ENCODE measurements around the gene CXorf58.
"Not testable (repeated sequence)": the region's sequence is repeated elsewhere in the genome, so short reads cannot be mapped to it uniquely, and the experiment has no call there.

Gene CXorf58

DNA sequence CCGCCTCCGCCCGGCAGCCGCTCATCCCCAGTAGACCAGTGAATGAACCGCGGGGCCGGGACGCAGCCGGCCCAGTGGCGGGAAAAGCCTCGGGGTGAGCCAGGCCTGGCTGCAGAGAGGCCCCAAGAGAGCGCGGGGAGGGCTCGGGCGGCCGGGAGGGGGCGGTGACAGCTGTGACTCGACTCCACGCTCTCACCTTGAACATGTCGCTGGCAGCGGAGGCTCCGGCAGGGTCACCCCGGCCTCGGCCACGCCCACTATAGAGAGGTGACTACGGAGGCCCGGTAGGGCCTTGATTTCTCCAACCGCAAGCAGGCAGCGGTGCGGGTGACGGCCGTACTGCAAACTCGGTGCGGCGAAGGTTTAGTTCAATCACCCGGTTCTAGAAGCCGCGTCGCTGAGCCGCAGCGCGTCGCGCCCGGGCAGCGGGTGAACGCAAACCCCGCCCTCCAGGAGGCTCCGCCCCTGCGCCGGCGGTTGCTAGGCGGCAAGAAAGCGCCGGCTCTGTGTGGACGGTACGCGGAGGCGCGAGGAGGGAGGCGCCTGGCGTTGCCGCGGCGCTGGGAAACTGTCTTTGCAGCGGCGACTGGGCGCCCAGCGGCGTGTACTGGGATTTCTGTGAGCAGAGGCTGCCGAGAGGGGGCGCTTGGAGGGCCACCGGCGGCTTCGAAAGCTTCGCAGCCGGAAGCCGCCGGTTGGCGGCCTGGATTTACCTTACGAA, at the start of gene CXorf58, which contains the start of gene APOO:
Gene CXorf58 (plus strand): TSS at position 509 of the 721 bp plus-strand sequence. CDS start 2,297 bp downstream, outside the sequence.
Gene APOO (minus strand): TSS at position 441 of the 721 bp plus-strand sequence. CDS start 236 bp downstream, at position 205.
- H3K27me3 Mint-ChIP-seq = no peaks in the 10 kb centered on the region
- peak within 1 kb of the TSS; percentile 74 for H3K4me3 Mint-ChIP-seq
- peaks cover 7% of the 10 kb centered on the region for H3K4me1 Mint-ChIP-seq
- H3K27ac Mint-ChIP-seq (ENCODE audit: low read depth) = peak within 1 kb of the TSS; percentile 73
- no peaks in the 10 kb centered on the region for H3K9me3 Mint-ChIP-seq
- ATAC-seq (replicated peaks; ENCODE audit: extremely low read depth, poor library complexity, severe bottlenecking) (peak; percentile 95), DNase-seq (ENCODE audit: low spot score in 2 of 2) (peak; percentile 74 to 88)
- peaks cover 6% of the 10 kb centered on the region for H3K36me3 Mint-ChIP-seq (ENCODE audit: insufficient read depth)

- not testable (repeated sequence) for H3K4me3 Mint-ChIP-seq; DNase-seq (ENCODE audit: low spot score in 2 of 2); H3K9me3 Mint-ChIP-seq; H3K27me3 Mint-ChIP-seq; H3K27ac Mint-ChIP-seq (ENCODE audit: low read depth); H3K36me3 Mint-ChIP-seq (ENCODE audit: insufficient read depth); H3K4me1 Mint-ChIP-seq; ATAC-seq (replicated peaks; ENCODE audit: extremely low read depth, poor library complexity, severe bottlenecking)
Observed at GRCh38 chrX:23859238-23859637, 48.6 kb upstream of the CXorf58 start.

- Mint-ChIP-seq H3K9me3 (no peaks in the 10 kb centered on the region), H3K27ac (ENCODE audit: low read depth) (no peak overlapping the region), H3K4me3 (no peak overlapping the region), H3K36me3 (ENCODE audit: insufficient read depth) (peaks cover 3% of the 10 kb centered on the region), H3K4me1 (no peaks in the 10 kb centered on the region), H3K27me3 (no peaks in the 10 kb centered on the region)
- ATAC-seq (replicated peaks; ENCODE audit: extremely low read depth, poor library complexity, severe bottlenecking) = peak; percentile 46
- no peak for DNase-seq (ENCODE audit: low spot score in 2 of 2)
Observed at GRCh38 chrX:23861215-23861896, 46.5 kb upstream of the CXorf58 start.

DNA sequence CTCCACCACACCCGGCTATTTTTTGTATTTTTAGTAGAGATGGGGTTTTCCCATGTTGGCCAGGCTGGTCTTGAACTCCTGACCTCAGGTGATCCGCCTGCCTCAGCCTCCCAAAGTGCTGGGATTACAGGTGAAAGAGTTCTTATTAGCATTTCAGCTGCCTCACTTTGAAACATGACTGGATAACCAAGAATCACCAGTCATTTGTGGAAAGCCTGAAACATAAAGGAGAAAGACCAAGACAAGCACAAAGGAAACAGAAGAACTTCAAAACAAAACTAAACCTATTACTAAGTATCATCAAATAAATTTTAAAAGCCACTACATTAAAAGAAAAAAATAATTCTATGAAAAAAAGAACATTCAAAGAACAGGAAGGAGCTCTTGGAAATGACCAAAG, 45.9 kb upstream of the CXorf58 start:
- peak overlapping the region; percentile 80 for H3K27ac Mint-ChIP-seq (ENCODE audit: low read depth)
- DNase-seq (ENCODE audit: low spot score in 2 of 2); H3K4me1 Mint-ChIP-seq; H3K4me3 Mint-ChIP-seq; H3K27me3 Mint-ChIP-seq; H3K9me3 Mint-ChIP-seq; H3K36me3 Mint-ChIP-seq (ENCODE audit: insufficient read depth); ATAC-seq (replicated peaks; ENCODE audit: extremely low read depth, poor library complexity, severe bottlenecking): not testable (repeated sequence)

- ATAC-seq (replicated peaks; ENCODE audit: extremely low read depth, poor library complexity, severe bottlenecking) = no peak
- H3K4me3 Mint-ChIP-seq = no peak overlapping the region
- H3K36me3 Mint-ChIP-seq (ENCODE audit: insufficient read depth) = peaks cover 4% of the 10 kb centered on the region
- no peaks in the 10 kb centered on the region for H3K9me3 Mint-ChIP-seq
- no peaks in the 10 kb centered on the region for H3K4me1 Mint-ChIP-seq
- DNase-seq (ENCODE audit: low spot score in 2 of 2) = no peak
- H3K27me3 Mint-ChIP-seq = no peaks in the 10 kb centered on the region
- H3K27ac Mint-ChIP-seq (ENCODE audit: low read depth) = no peak overlapping the region
Observed at GRCh38 chrX:23864742-23865326, 43.0 kb upstream of the CXorf58 start.

GRCh38 chrX:23870041-23870440, 37.8 kb upstream of the CXorf58 start:
- ATAC-seq (replicated peaks; ENCODE audit: extremely low read depth, poor library complexity, severe bottlenecking) = no peak
- H3K4me1 Mint-ChIP-seq = no peaks in the 10 kb centered on the region
- no peak for DNase-seq (ENCODE audit: low spot score in 2 of 2)
- H3K36me3 Mint-ChIP-seq (ENCODE audit: insufficient read depth) = peaks cover 4% of the 10 kb centered on the region
- no peaks in the 10 kb centered on the region for H3K9me3 Mint-ChIP-seq
- peak overlapping the region; percentile 52 for H3K27ac Mint-ChIP-seq (ENCODE audit: low read depth)
- no peaks in the 10 kb centered on the region for H3K27me3 Mint-ChIP-seq
- H3K4me3 Mint-ChIP-seq = no peak overlapping the region

GRCh38 chrX:23871905-23872546, 35.8 kb upstream of the CXorf58 start:
- peaks cover 2% of the 10 kb centered on the region for H3K36me3 Mint-ChIP-seq (ENCODE audit: insufficient read depth)
- H3K9me3 Mint-ChIP-seq = no peaks in the 10 kb centered on the region
- ATAC-seq (replicated peaks; ENCODE audit: extremely low read depth, poor library complexity, severe bottlenecking) (no peak), DNase-seq (ENCODE audit: low spot score in 2 of 2) (no peak)
- no peak overlapping the region for H3K4me3 Mint-ChIP-seq
- H3K4me1 Mint-ChIP-seq = no peaks in the 10 kb centered on the region
- no peaks in the 10 kb centered on the region for H3K27me3 Mint-ChIP-seq
- no peak overlapping the region for H3K27ac Mint-ChIP-seq (ENCODE audit: low read depth)

- Mint-ChIP-seq H3K27ac (ENCODE audit: low read depth) (no peak overlapping the region), H3K9me3 (no peaks in the 10 kb centered on the region), H3K27me3 (no peaks in the 10 kb centered on the region), H3K36me3 (ENCODE audit: insufficient read depth) (peaks cover 7% of the 10 kb centered on the region), H3K4me3 (no peak overlapping the region), H3K4me1 (no peaks in the 10 kb centered on the region)
- no peak for ATAC-seq (replicated peaks; ENCODE audit: extremely low read depth, poor library complexity, severe bottlenecking)
- DNase-seq (ENCODE audit: low spot score in 2 of 2) = no peak
Observed at GRCh38 chrX:23879380-23880090, 28.3 kb upstream of the CXorf58 start.

- DNase-seq (ENCODE audit: low spot score in 2 of 2) (no peak), ATAC-seq (replicated peaks; ENCODE audit: extremely low read depth, poor library complexity, severe bottlenecking) (no peak)
- Mint-ChIP-seq H3K27ac (ENCODE audit: low read depth) (peak overlapping the region; percentile 30), H3K27me3 (no peaks in the 10 kb centered on the region), H3K4me3 (no peak overlapping the region), H3K36me3 (ENCODE audit: insufficient read depth) (peaks cover 7% of the 10 kb centered on the region), H3K4me1 (no peaks in the 10 kb centered on the region), H3K9me3 (no peaks in the 10 kb centered on the region)
Observed at GRCh38 chrX:23883737-23884354, 24.0 kb upstream of the CXorf58 start.

DNA sequence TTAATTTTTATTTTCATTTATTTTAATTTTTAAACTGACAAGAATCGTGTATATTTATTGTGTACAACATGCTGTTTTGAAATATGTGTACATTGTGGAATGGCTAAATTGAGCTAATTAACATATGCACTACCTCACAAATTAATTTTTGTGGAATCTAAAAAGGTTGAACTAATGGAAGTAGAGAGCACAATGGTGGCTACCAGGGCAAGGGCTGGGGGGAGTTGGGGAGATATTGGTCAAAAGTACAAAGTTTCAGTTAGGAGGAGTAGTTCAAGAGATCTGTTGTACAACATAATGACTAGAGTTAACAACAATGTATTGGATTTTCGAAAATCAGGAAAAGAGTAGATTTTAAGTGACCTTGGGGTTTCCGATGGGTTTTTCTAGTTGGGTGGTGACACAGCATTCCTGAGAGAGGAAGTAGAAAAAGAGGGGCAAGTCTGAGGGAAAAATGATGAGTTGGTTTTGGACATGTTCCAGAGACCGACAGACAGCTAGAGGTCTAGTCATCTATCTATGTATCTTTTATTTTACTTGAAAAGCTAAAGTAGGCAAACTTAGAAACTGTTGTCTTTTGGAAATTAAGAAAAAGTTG, 23.3 kb upstream of the CXorf58 start:
- Mint-ChIP-seq H3K36me3 (ENCODE audit: insufficient read depth) (peaks cover 7% of the 10 kb centered on the region), H3K4me1 (no peaks in the 10 kb centered on the region), H3K4me3 (no peak overlapping the region), H3K27ac (ENCODE audit: low read depth) (peak overlapping the region; percentile 30), H3K9me3 (no peaks in the 10 kb centered on the region), H3K27me3 (no peaks in the 10 kb centered on the region)
- ATAC-seq (replicated peaks; ENCODE audit: extremely low read depth, poor library complexity, severe bottlenecking) (no peak), DNase-seq (ENCODE audit: low spot score in 2 of 2) (no peak)

GRCh38 chrX:23885803-23886202, 22.0 kb upstream of the CXorf58 start:
- Mint-ChIP-seq H3K9me3 (no peaks in the 10 kb centered on the region), H3K27me3 (no peaks in the 10 kb centered on the region), H3K36me3 (ENCODE audit: insufficient read depth) (peaks cover 7% of the 10 kb centered on the region), H3K4me3 (no peak overlapping the region), H3K4me1 (no peaks in the 10 kb centered on the region), H3K27ac (ENCODE audit: low read depth) (no peak overlapping the region)
- DNase-seq (ENCODE audit: low spot score in 2 of 2) (no peak), ATAC-seq (replicated peaks; ENCODE audit: extremely low read depth, poor library complexity, severe bottlenecking) (no peak)

Data from central memory CD8-positive, alpha-beta T cell (primary cell).